GM20000 (cell line): ENCODE data around the gene ARSB.

Experiments
- DNase-seq: peaks from one replicate; pipeline ENCODE4 v3.0.0; 2012; ENCODE audit warnings: low spot score
- TF ChIP-seq, protein P1 (sequence below): IDR thresholded peaks from 2 replicates; pipeline ENCODE4 v1.5.1; 2012; ENCODE audit warnings: mild to moderate bottlenecking, control low read depth; ENCODE audit errors: extremely low read depth, missing control alignments

Gene ARSB

DNA sequence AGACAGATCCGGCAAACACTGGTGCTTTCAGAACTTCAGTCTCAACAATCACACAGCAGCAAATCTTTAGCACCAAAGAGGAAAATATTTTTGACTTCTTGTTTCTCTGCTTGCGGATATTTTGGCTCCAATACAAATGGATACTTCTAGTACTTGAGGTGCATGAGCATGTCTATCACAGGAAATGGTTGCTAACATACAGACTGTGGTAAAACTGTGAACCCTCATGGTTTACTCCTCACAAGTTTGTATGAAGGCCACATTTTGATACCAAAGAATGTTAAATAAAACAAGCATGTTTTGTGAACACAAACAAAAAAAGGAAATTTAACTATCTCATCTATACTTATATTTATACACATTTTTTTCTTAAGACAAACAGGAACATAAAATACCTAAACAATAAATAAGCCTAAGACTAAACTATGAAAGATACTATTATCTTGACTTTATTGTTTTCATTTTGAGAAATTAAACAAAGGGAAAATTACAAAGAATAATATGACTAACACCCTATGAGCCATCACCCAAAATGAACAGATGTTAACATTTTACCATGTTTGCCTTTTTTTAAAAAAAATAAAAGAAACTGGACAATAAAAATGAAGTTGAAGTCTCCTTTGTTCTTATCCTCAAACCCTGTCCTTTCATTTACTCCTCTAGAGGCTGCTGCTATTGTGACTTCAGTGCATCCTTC, 201.5 kb downstream of the ARSB start:
- TF ChIP-seq, protein P1, sequence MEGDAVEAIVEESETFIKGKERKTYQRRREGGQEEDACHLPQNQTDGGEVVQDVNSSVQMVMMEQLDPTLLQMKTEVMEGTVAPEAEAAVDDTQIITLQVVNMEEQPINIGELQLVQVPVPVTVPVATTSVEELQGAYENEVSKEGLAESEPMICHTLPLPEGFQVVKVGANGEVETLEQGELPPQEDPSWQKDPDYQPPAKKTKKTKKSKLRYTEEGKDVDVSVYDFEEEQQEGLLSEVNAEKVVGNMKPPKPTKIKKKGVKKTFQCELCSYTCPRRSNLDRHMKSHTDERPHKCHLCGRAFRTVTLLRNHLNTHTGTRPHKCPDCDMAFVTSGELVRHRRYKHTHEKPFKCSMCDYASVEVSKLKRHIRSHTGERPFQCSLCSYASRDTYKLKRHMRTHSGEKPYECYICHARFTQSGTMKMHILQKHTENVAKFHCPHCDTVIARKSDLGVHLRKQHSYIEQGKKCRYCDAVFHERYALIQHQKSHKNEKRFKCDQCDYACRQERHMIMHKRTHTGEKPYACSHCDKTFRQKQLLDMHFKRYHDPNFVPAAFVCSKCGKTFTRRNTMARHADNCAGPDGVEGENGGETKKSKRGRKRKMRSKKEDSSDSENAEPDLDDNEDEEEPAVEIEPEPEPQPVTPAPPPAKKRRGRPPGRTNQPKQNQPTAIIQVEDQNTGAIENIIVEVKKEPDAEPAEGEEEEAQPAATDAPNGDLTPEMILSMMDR: no peak
- no peak for DNase-seq

DNA sequence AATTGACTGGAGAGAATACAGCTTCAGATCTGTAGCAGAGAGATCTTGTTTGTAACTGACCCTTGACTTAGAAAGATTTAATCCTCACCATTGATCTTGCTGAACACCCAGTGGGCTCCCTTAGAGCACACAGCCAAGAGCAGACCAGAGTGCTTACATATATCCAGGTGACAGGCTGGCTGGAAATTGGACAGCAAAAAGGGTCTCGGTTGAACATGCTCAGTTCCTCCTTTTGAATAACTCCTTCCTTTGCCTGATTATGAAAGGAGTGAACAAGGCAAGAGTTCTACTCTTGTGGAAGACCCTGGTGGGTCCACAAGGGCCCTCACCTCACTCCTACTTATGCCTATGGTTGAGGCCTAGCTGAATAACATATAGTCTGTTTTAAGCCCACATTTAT, 202.4 kb downstream of the ARSB start:
- DNase-seq: no peak
- TF ChIP-seq, protein P1: no peak

DNA sequence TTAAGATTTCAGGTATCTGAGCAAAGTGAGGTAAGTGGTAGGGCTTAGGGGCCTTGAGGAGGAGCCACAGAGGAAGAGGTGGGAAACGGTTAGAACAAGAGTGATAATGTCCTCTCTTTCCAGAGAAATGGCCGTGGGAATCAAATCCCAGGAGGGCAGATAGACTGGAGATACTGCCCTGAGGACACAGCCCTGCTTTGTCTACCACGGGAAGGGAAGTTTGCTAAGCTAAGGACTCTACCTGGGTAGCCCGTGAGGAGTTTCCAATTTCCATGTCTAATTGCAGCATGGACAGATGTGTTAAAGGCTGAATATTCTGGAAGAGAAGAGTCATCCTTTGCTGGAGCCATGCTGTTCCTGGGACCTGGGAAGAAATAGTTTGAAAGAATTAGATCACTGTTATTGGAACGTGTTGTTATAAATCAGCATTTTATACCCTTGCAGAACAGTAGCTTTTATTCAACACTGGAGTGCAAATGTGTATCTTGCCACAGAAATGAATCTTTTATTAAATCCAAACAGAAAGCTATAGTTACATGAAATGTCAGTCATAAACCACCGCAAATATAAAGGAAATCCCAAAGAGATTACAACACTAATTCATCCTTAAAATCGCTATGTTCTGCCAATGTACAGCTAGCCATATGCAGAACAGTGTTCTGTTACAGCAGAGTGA, 203.4 kb downstream of the ARSB start:
- TF ChIP-seq, protein P1: no peak
- DNase-seq: no peak

DNA sequence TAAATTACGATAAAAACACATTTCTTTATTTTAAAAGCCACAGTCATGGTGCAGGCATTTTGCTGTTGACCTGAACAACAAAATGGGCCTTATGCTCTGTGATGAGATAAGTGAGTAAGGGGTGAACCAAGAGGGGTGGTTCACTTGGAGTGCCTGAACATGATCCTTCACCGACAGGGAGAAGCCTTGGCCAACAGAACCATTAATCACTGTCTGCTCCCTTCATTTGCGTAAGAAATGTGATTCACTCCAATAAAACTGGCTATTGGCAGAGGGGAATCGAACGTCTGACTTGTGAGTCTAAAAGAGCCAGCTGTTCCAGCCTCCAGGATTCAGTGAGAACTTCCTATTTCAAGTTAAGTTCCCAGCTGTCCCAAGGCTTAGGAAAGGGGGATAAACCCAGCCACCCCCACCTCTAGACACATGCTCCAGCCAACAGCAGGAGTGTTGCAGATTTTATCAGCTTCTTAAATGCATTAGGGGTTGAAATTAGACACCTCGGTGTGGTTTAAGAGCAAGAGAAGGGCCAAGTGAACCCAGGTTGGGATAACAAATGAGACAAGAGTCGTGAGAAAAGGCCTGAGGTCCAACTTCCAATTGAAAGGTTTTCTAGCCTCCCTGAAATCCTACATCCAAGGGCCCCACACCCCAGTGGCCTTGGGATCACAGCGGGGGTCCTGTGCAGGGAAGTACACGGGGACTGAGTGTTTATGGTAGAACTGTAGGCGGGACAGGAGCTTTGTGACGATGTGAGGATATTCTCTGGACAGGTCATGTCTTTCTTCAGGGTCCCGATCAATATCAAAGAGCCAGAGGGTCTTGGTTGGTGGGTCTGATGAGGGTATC, 205.1 kb downstream of the ARSB start:
- TF ChIP-seq, protein P1: no peak

DNA sequence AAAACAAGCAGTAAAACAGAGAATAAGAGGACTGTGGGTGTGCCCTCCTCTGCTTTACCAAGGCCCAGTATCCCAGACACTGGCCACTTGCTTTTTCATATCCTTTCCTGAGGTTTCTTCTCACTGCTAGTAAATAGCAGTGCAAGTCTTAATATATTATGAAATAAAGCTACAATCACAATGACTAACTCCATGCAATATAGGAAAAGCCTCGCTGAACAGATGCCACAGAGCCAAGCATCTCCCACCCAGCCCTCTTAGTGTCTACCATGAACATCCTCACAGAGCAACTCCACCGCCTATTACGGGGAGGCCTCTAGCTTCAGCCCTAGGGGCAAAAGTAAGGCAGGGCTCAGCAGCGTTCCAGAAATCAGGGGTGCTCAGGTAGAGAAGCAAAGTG, 205.8 kb downstream of the ARSB start:
- no peak for DNase-seq
- TF ChIP-seq, protein P1: no peak

More for the DNA sequence above, 205.1 kb downstream of the ARSB start:
- no peak for DNase-seq

GRCh38 chr5:78778538-78778937, 206.6 kb downstream of the ARSB start:
- TF ChIP-seq, protein P1: no peak
- DNase-seq: no peak

GRCh38 chr5:78777901-78778300, 207.2 kb downstream of the ARSB start:
- TF ChIP-seq, protein P1: no peak
- DNase-seq: no peak
